HG02678 (cell line): Measurements from ENCODE around the gene AP5M1.
"Not testable (repeated sequence)": the region's sequence is repeated elsewhere in the genome, so short reads cannot be mapped to it uniquely, and the experiment has no call there.

ENCODE experiments used
- ATAC-seq: cut with Tn5 transposase; IDR thresholded peaks from one replicate; pipeline ENCODE4 v1.9.1; 2021; ENCODE audit warnings: mild to moderate bottlenecking, moderate library complexity; ENCODE audit not compliant: unreplicated experiment

AP5M1 gene

GRCh38 chr14:57268161-57269069 lies at the start of gene AP5M1, which contains the start of gene EXOC5:
Gene AP5M1, plus strand, starts transcription at chr14:57268971. Its CDS starts 344 bp downstream, at chr14:57269315.
Gene EXOC5, minus strand, starts transcription at chr14:57268905. Its CDS starts 257 bp downstream, at chr14:57268648.
- ATAC-seq, result peak; percentile 90

GRCh38 chr14:57221931-57222330 lies 46.8 kb upstream of the AP5M1 start:
- ATAC-seq, result no peak

GRCh38 chr14:57227083-57227482 lies 41.7 kb upstream of the AP5M1 start:
- no peak for ATAC-seq

- not testable (repeated sequence) for ATAC-seq
Observed at GRCh38 chr14:57228320-57228719, 40.5 kb upstream of the AP5M1 start.

GRCh38 chr14:57232006-57232405 lies 36.8 kb upstream of the AP5M1 start:
- ATAC-seq, result no peak

- ATAC-seq, result not testable (repeated sequence)
Observed at GRCh38 chr14:57240115-57240514, 28.7 kb upstream of the AP5M1 start.

- no peak for ATAC-seq
Observed at GRCh38 chr14:57243320-57243719, 25.5 kb upstream of the AP5M1 start.

GRCh38 chr14:57244106-57244505 lies 24.7 kb upstream of the AP5M1 start:
- no peak for ATAC-seq

- ATAC-seq, result no peak
Observed at GRCh38 chr14:57245941-57246340, 22.8 kb upstream of the AP5M1 start.

- ATAC-seq, result no peak
Observed at GRCh38 chr14:57246933-57247657, 21.7 kb upstream of the AP5M1 start.

- ATAC-seq, result peak; percentile 73
Observed at GRCh38 chr14:57254884-57255283, 13.9 kb upstream of the AP5M1 start.

GRCh38 chr14:57258221-57258620 lies 10.6 kb upstream of the AP5M1 start:
- not testable (repeated sequence) for ATAC-seq

- ATAC-seq, result no peak
Observed at GRCh38 chr14:57259672-57260071, 9.1 kb upstream of the AP5M1 start.

- no peak for ATAC-seq
Observed at GRCh38 chr14:57261604-57262003, 7.2 kb upstream of the AP5M1 start.

GRCh38 chr14:57262117-57262516 lies 6.7 kb upstream of the AP5M1 start:
- no peak for ATAC-seq

- no peak for ATAC-seq
Observed at GRCh38 chr14:57266065-57266464, 2.7 kb upstream of the AP5M1 start.

- ATAC-seq, result no peak
Observed at GRCh38 chr14:57273236-57273635, 4.5 kb downstream of the AP5M1 start.

GRCh38 chr14:57274551-57274950 lies 5.8 kb downstream of the AP5M1 start:
- no peak for ATAC-seq

GRCh38 chr14:57275023-57275664 lies 6.4 kb downstream of the AP5M1 start:
- ATAC-seq, result no peak

- ATAC-seq, result no peak
Observed at GRCh38 chr14:57277062-57277461, 8.3 kb downstream of the AP5M1 start.

- no peak for ATAC-seq
Observed at GRCh38 chr14:57287745-57288144, 19.0 kb downstream of the AP5M1 start.
